Measurements from ENCODE around the gene NLRP5. TPM values are rescaled to one million over a fixed set of nuclear protein-coding genes. Genes with fewer than 3 reads are reported as not detected.

The NLRP5 gene
- total and polyA plus RNA-seq, 12 donors, result not detected

GRCh38 chr19:56086671-56087430, 100.3 kb downstream of the NLRP5 start:
- peak in 2 of 8 donors; percentile 16 to 18 for ATAC-seq
- Histone ChIP-seq H3K4me3 (peak overlapping the region in 5 of 10 donors; percentile 7 to 34 (median 14)), H3K4me1 (peaks cover 3 to 41% (median 19%) of the 10 kb centered on the region in 9 donors), H3K27ac (peak overlapping the region in 7 of 10 donors; percentile 5 to 82 (median 42)), H3K27me3 (no peaks in the 10 kb centered on the region), H3K9me3 (no peaks in the 10 kb centered on the region), H3K36me3 (peaks cover 0 to 42% (median 4%) of the 10 kb centered on the region in 9 donors)
- intact Hi-C loops (cut with DNase I), result loop anchor here in 2 of 10 donors (10.0 kb wide), 2 partner anchors 168 to 248 kb away; no protein-coding TSS in a partner anchor
- WGBS, 2 donors, result 69 to 73% methylated on average over 48 to 49 of the region's 49 CpGs
- no peak for DNase-seq
- TF ChIP-seq CTCF (IDR thresholded peaks at IDR 0.05), result no peak

- WGBS, 2 donors, result 72 to 78% methylated on average over 70 to 100 of the region's 104 CpGs
- peak overlapping the region in 3 of 10 donors; percentile 7 to 34 (median 22) for H3K4me3 ChIP-seq
- intact Hi-C loops (cut with DNase I), result loop anchor here in 2 of 10 donors (10.0 kb wide), 2 partner anchors 167 to 247 kb away; no protein-coding TSS in a partner anchor
- H3K36me3 ChIP-seq, result peaks cover 0 to 42% (median 4%) of the 10 kb centered on the region in 9 donors
- H3K4me1 ChIP-seq, result peaks cover 3 to 46% (median 19%) of the 10 kb centered on the region in 9 donors
- H3K9me3 ChIP-seq, result no peaks in the 10 kb centered on the region
- no peak for TF ChIP-seq CTCF (IDR thresholded peaks at IDR 0.05)
- H3K27ac ChIP-seq, result peak overlapping the region in 8 of 10 donors; percentile 6 to 82 (median 43)
- ATAC-seq, result peak in 7 of 8 donors; percentile 14 to 66 (median 38)
- H3K27me3 ChIP-seq, result no peaks in the 10 kb centered on the region
- DNase-seq, result peak in 1 of 2 donors; percentile 40
Observed at GRCh38 chr19:56087647-56088496, 101.3 kb downstream of the NLRP5 start.

- TF ChIP-seq CTCF (IDR thresholded peaks at IDR 0.05), result no peak
- Histone ChIP-seq H3K4me1 (peaks cover 3 to 46% (median 19%) of the 10 kb centered on the region in 9 donors), H3K36me3 (peaks cover 0 to 48% (median 4%) of the 10 kb centered on the region in 9 donors), H3K27ac (no peak overlapping the region), H3K9me3 (no peaks in the 10 kb centered on the region), H3K4me3 (no peak overlapping the region), H3K27me3 (no peaks in the 10 kb centered on the region)
- ATAC-seq (peak in 1 of 8 donors; percentile 10), DNase-seq (no peak)
- WGBS, 2 donors, result 93 to 94% methylated on average over 66 of the region's 66 CpGs
- intact Hi-C loops (cut with DNase I), result loop anchor here in 2 of 10 donors (10.0 kb wide), 2 partner anchors 166 to 246 kb away; no protein-coding TSS in a partner anchor
Observed at GRCh38 chr19:56088497-56089215, 102.1 kb downstream of the NLRP5 start.

All from heart right ventricle (tissue), 16 donors.